Pancreas (tissue), 10 donors: ENCODE data around the gene PSAPL1. TPM values are rescaled to one million over a fixed set of nuclear protein-coding genes. Genes with fewer than 3 reads are reported as not detected.

Source experiments
- ATAC-seq, 4 donors: fragments of 200-7000 bp; cut with Tn5 transposase; one replicate each; pipeline versions ENCODE4 v1.8.0 to v1.9.1; 2020; ENCODE audit warnings: mild to moderate bottlenecking in 4 of 4, moderate library complexity in 4 of 4
- DNase-seq, 6 donors: peaks; one replicate each; pipeline ENCODE4 v3.0.0-alpha.2; 2020
- FAIRE-seq: peaks from 2 replicates; lab custom pipeline; 2012; peaks lifted over from hg19 to GRCh38; lab: Jason Lieb, UNC
- H3K27ac ChIP-seq, 4 donors: fragments of 200-600 bp; sonication (generic); 1 replicate in 3 of 4; 2 replicates in 1 of 4; pipeline versions ENCODE4 v1.5.0 to v1.8.0; 2020
- H3K27me3 ChIP-seq, 4 donors: fragments of 200-600 bp; one replicate each; pipeline ENCODE4 v1.8.0; 2021
- H3K36me3 ChIP-seq, 3 donors: fragments of 200-600 bp; sonication (generic) in 1 of 3; one replicate each; pipeline versions ENCODE4 v1.5.0 to v1.8.0; 2020 to 2021
- H3K4me1 ChIP-seq, 3 donors: fragments of 200-600 bp; one replicate each; pipeline ENCODE4 v1.8.0; 2021
- H3K4me3 ChIP-seq, 4 donors: fragments of 200-600 bp; sonication (generic) in 2 of 4; one replicate each; pipeline versions ENCODE4 v1.5.0 to v1.8.0; 2020 to 2021
- H3K9me3 ChIP-seq, 4 donors: fragments of 200-600 bp; one replicate each; pipeline ENCODE4 v1.8.0; 2021
- CTCF ChIP-seq, 4 donors: fragments of 200-600 bp; sonication (generic) in 3 of 4; IDR thresholded peaks; one replicate each; pipeline versions ENCODE4 v1.5.0 to v1.8.0; 2021; ENCODE audit warnings: antibody characterized with exemption in 4 of 4
- WGBS, 2 donors: extraction: QIAGEN DNeasy Blood & Tissue Kit; methylation state at CpG; one replicate each; pipeline ENCODE4 v1.1.7; 2013; 5-methylcytosine and 5-hydroxymethylcytosine counted together
- intact Hi-C, 3 donors: fragments of 100-400 bp; cut with DNase I; formaldehyde crosslinking; loops; one replicate each; pipeline versions ENCODE4 v1.11.1 to v1.14.2; 2022
- polyA plus RNA-seq, 2 donors: library from polyadenylated mRNA; stranded (reverse); fragments of 200-250 nt; gene quantifications; one replicate each; pipeline ENCODE4 v1.2.3, GENCODE V29; 2013
- total RNA-seq, 6 donors: library from RNA; stranded (reverse); fragmentation: NEBNext Ultra II Directional in 4 of 6; extraction: Animal tissue kit (Norgen Biotek cat#: 25700) in 4 of 6; gene quantifications; one replicate each; pipeline versions ENCODE4 v1.2.1 to v1.2.4, GENCODE V29; 2021 to 2023
- donor health status: healthy with polysubstance abuse.
- donor health status: DM: no; HTN: no; CAD: no; lungs with moderate emphysema.
- donor health status: DM: no; HTN: no; CAD: no.
- donor health status: control.
- donor health status: control.
- donor health status: Bipolar disorder and iron deficiency.
- donor health status: DM: yes; HTN: yes; CAD: no.
- donor health status: DM: no; HTN: no; CAD: no.
- donor health status: DM: no; HTN: no; CAD: no.
- donor health status: DM: yes; HTN: yes; CAD: no.

PSAPL1 gene
- total and polyA plus RNA-seq, 8 donors, result 0.06 TPM; not detected in 7

- no peak for FAIRE-seq
- H3K4me3 ChIP-seq, result no peak overlapping the region
- ATAC-seq, result no peak
- no peaks in the 10 kb centered on the region for H3K36me3 ChIP-seq
- 59 to 67% methylated on average over 4 to 7 of the region's 7 CpGs for WGBS, 2 donors
- H3K9me3 ChIP-seq, result no peaks in the 10 kb centered on the region
- no peaks in the 10 kb centered on the region for H3K27me3 ChIP-seq
- H3K27ac ChIP-seq, result no peak overlapping the region
- intact Hi-C loops, result no loop called here
- no peaks in the 10 kb centered on the region for H3K4me1 ChIP-seq
- TF ChIP-seq CTCF (IDR thresholded peaks at IDR 0.05), result no peak
- DNase-seq, result peak in 1 of 6 donors; percentile 39
Observed at GRCh38 chr4:7441201-7441600, 6.5 kb upstream of the PSAPL1 start.

- no peak for FAIRE-seq
- Histone ChIP-seq H3K4me1 (no peaks in the 10 kb centered on the region), H3K36me3 (no peaks in the 10 kb centered on the region), H3K27ac (no peak overlapping the region), H3K27me3 (no peaks in the 10 kb centered on the region), H3K9me3 (no peaks in the 10 kb centered on the region), H3K4me3 (no peak overlapping the region)
- WGBS, 2 donors, result 55 to 64% methylated on average over 2 of the region's 2 CpGs
- intact Hi-C loops, result no loop called here
- no peak for DNase-seq
- ATAC-seq, result no peak
- TF ChIP-seq CTCF (IDR thresholded peaks at IDR 0.05), result no peak
Observed at GRCh38 chr4:7439699-7440098, 5.0 kb upstream of the PSAPL1 start.

GRCh38 chr4:7436256-7436655 is 1.5 kb upstream of the PSAPL1 start:
- H3K4me1 ChIP-seq, result no peaks in the 10 kb centered on the region
- peak in 1 of 6 donors; percentile 38 for DNase-seq
- no peak for FAIRE-seq
- no peak overlapping the region for H3K27ac ChIP-seq
- H3K4me3 ChIP-seq, result no peak overlapping the region
- 70 to 81% methylated on average over 13 of the region's 13 CpGs for WGBS, 2 donors
- H3K9me3 ChIP-seq, result no peaks in the 10 kb centered on the region
- no peaks in the 10 kb centered on the region for H3K27me3 ChIP-seq
- ATAC-seq, result no peak
- no peak for TF ChIP-seq CTCF (IDR thresholded peaks at IDR 0.05)
- intact Hi-C loops, result no loop called here
- no peaks in the 10 kb centered on the region for H3K36me3 ChIP-seq

GRCh38 chr4:7435471-7436061 is 836 bp upstream of the PSAPL1 start:
- intact Hi-C loops, result no loop called here
- no peak for TF ChIP-seq CTCF (IDR thresholded peaks at IDR 0.05)

GRCh38 chr4:7434141-7434765 is 477 bp downstream of the PSAPL1 start:
- H3K27me3 ChIP-seq, result no peaks in the 10 kb centered on the region
- WGBS, 2 donors, result 63 to 79% methylated on average over 25 to 26 of the region's 26 CpGs
- no peaks in the 10 kb centered on the region for H3K9me3 ChIP-seq
- no peak overlapping the region for H3K4me3 ChIP-seq
- no peaks in the 10 kb centered on the region for H3K4me1 ChIP-seq
- no peaks in the 10 kb centered on the region for H3K36me3 ChIP-seq
- peak in 1 of 6 donors; percentile 64 for DNase-seq
- intact Hi-C loops, result no loop called here
- no peak for FAIRE-seq
- TF ChIP-seq CTCF (IDR thresholded peaks at IDR 0.05), result no peak
- no peak overlapping the region for H3K27ac ChIP-seq
- no peak for ATAC-seq

More at GRCh38 chr4:7435471-7436061, 836 bp upstream of the PSAPL1 start:
- Histone ChIP-seq H3K9me3 (no peaks in the 10 kb centered on the region), H3K27ac (no peak overlapping the region), H3K36me3 (no peaks in the 10 kb centered on the region), H3K4me1 (no peaks in the 10 kb centered on the region), H3K27me3 (no peaks in the 10 kb centered on the region), H3K4me3 (no peak overlapping the region)
- ATAC-seq (peak in 1 of 4 donors; percentile 27), DNase-seq (peak in 1 of 6 donors; percentile 31), FAIRE-seq (no peak)
- 60 to 61% methylated on average over 11 of the region's 11 CpGs for WGBS, 2 donors
